ENCODE data around the gene PKM.

Gene PKM

GRCh38 chr15:72205273-72205672 is 25.7 kb downstream of the PKM start:
- DNase-seq = no peak
- in situ Hi-C loops (cut with HindIII; ENCODE audit: low pct_ligation_motif_present, low pct_unique_long_range_greater_than_20kb, low sequenced_read_pairs) = no loop called here

GRCh38 chr15:72203507-72203837 is 27.5 kb downstream of the PKM start:
- in situ Hi-C loops (cut with HindIII; ENCODE audit: low pct_ligation_motif_present, low pct_unique_long_range_greater_than_20kb, low sequenced_read_pairs) = no loop called here
- DNase-seq = peak; percentile 93

- in situ Hi-C loops (cut with HindIII; ENCODE audit: low pct_ligation_motif_present, low pct_unique_long_range_greater_than_20kb, low sequenced_read_pairs) = no loop called here
- no peak for DNase-seq
Measured at GRCh38 chr15:72202801-72203506, 28.0 kb downstream of the PKM start.

GRCh38 chr15:72202302-72202701 is 28.7 kb downstream of the PKM start:
- in situ Hi-C loops (cut with HindIII; ENCODE audit: low pct_ligation_motif_present, low pct_unique_long_range_greater_than_20kb, low sequenced_read_pairs) = no loop called here

GRCh38 chr15:72201391-72201921 is 29.5 kb downstream of the PKM start:
- no peak for DNase-seq
- in situ Hi-C loops (cut with HindIII; ENCODE audit: low pct_ligation_motif_present, low pct_unique_long_range_greater_than_20kb, low sequenced_read_pairs) = no loop called here

More at GRCh38 chr15:72202302-72202701, 28.7 kb downstream of the PKM start:
- no peak for DNase-seq

GRCh38 chr15:72200395-72201237 is 30.4 kb downstream of the PKM start:
- in situ Hi-C loops (cut with HindIII; ENCODE audit: low pct_ligation_motif_present, low pct_unique_long_range_greater_than_20kb, low sequenced_read_pairs) = no loop called here

GRCh38 chr15:72199721-72200212 is 31.2 kb downstream of the PKM start:
- DNase-seq = peak; percentile 75
- in situ Hi-C loops (cut with HindIII; ENCODE audit: low pct_ligation_motif_present, low pct_unique_long_range_greater_than_20kb, low sequenced_read_pairs) = no loop called here

More at GRCh38 chr15:72200395-72201237, 30.4 kb downstream of the PKM start:
- DNase-seq = no peak

GRCh38 chr15:72199205-72199515 is 31.8 kb downstream of the PKM start:
- in situ Hi-C loops (cut with HindIII; ENCODE audit: low pct_ligation_motif_present, low pct_unique_long_range_greater_than_20kb, low sequenced_read_pairs) = no loop called here
- no peak for DNase-seq

GRCh38 chr15:72198356-72199204 is 32.4 kb downstream of the PKM start:
- in situ Hi-C loops (cut with HindIII; ENCODE audit: low pct_ligation_motif_present, low pct_unique_long_range_greater_than_20kb, low sequenced_read_pairs) = no loop called here
- DNase-seq = no peak

GRCh38 chr15:72197460-72198355 is 33.3 kb downstream of the PKM start, which contains the start of gene GRAMD2A:
TSS of gene GRAMD2A (minus strand) at chr15:72197787.
- peak; percentile 61 for DNase-seq
- in situ Hi-C loops (cut with HindIII; ENCODE audit: low pct_ligation_motif_present, low pct_unique_long_range_greater_than_20kb, low sequenced_read_pairs) = no loop called here

- in situ Hi-C loops (cut with HindIII; ENCODE audit: low pct_ligation_motif_present, low pct_unique_long_range_greater_than_20kb, low sequenced_read_pairs) = no loop called here
- no peak for DNase-seq
Measured at GRCh38 chr15:72197041-72197459, 33.9 kb downstream of the PKM start.

GRCh38 chr15:72196409-72197040 is 34.5 kb downstream of the PKM start:
- in situ Hi-C loops (cut with HindIII; ENCODE audit: low pct_ligation_motif_present, low pct_unique_long_range_greater_than_20kb, low sequenced_read_pairs) = no loop called here
- no peak for DNase-seq

- in situ Hi-C loops (cut with HindIII; ENCODE audit: low pct_ligation_motif_present, low pct_unique_long_range_greater_than_20kb, low sequenced_read_pairs) = no loop called here
- DNase-seq = no peak
Measured at GRCh38 chr15:72195101-72195511, 35.9 kb downstream of the PKM start.

GRCh38 chr15:72193836-72194396 is 37.1 kb downstream of the PKM start:
- in situ Hi-C loops (cut with HindIII; ENCODE audit: low pct_ligation_motif_present, low pct_unique_long_range_greater_than_20kb, low sequenced_read_pairs) = no loop called here
- no peak for DNase-seq

- DNase-seq = no peak
- in situ Hi-C loops (cut with HindIII; ENCODE audit: low pct_ligation_motif_present, low pct_unique_long_range_greater_than_20kb, low sequenced_read_pairs) = no loop called here
Measured at GRCh38 chr15:72192416-72192815, 38.6 kb downstream of the PKM start.

- in situ Hi-C loops (cut with HindIII; ENCODE audit: low pct_ligation_motif_present, low pct_unique_long_range_greater_than_20kb, low sequenced_read_pairs) = no loop called here
Measured at GRCh38 chr15:72189250-72189902, 41.6 kb downstream of the PKM start.

More at GRCh38 chr15:72189250-72189902, 41.6 kb downstream of the PKM start:
- DNase-seq = no peak

Measured in ACHN (cell line).